ENCODE data around the gene FAM180B. TPM values are rescaled to one million over a fixed set of nuclear protein-coding genes. Genes with fewer than 3 reads are reported as not detected.
"Not testable (repeated sequence)": the region's sequence is repeated elsewhere in the genome, so short reads cannot be mapped to it uniquely, and the experiment has no call there.

FAM180B gene
- total and polyA plus RNA-seq, 2 of the 8 experiments (the other 6 are each of a cell fraction or from before 2014, with no cell fraction given), result 0.09 TPM; not detected in 1

GRCh38 chr11:47557004-47557403, 29.5 kb upstream of the FAM180B start:
- not testable (repeated sequence) for H3K79me1 ChIP-seq (ENCODE audit: low read depth, low read length); H2BK120ac ChIP-seq (replicated peaks; ENCODE audit: low read depth, low read length); H3K27me3 ChIP-seq (replicated peaks in 1 of 4; ENCODE audit: control insufficient read depth in 3 of 4, extremely low read depth in 1 of 4, insufficient read depth in 3 of 4, low read length in 3 of 4); H3K23me2 ChIP-seq (ENCODE audit: low read depth, low read length); H3K18ac ChIP-seq (ENCODE audit: extremely low read depth, low read length); H3K14ac ChIP-seq (ENCODE audit: insufficient read length); H3K9ac ChIP-seq (replicated peaks in 1 of 4; ENCODE audit: extremely low read depth in 1 of 4, low read depth in 3 of 4, low read length in 3 of 4); H3K4me2 ChIP-seq (ENCODE audit: insufficient read depth in 1 of 2, low read depth in 2 of 2, low read length in 2 of 2); H3K56ac ChIP-seq (replicated peaks; ENCODE audit: insufficient read length, low read depth, low read length); H3K23ac ChIP-seq (ENCODE audit: insufficient read length); H2AK5ac ChIP-seq (ENCODE audit: low read depth, low read length); H3K4ac ChIP-seq (replicated peaks; ENCODE audit: insufficient read length, low read depth, low read length); FAIRE-seq; H2BK12ac ChIP-seq (ENCODE audit: low read depth, low read length); H2AFZ ChIP-seq (ENCODE audit: low read length); H4K8ac ChIP-seq (ENCODE audit: extremely low read depth, insufficient read depth, low read length); H4K5ac ChIP-seq (ENCODE audit: insufficient read length, low read depth, low read length); H3K36me3 ChIP-seq (ENCODE audit: control insufficient read depth in 2 of 4, insufficient read depth in 4 of 4, low read length in 3 of 4); H3K27ac ChIP-seq (ENCODE audit: low read depth, low read length); H4K91ac ChIP-seq (replicated peaks; ENCODE audit: insufficient read length, low read length); H3K4me1 ChIP-seq (replicated peaks in 1 of 4; ENCODE audit: control insufficient read depth in 3 of 4, insufficient read depth in 4 of 4, low read length in 3 of 4); DNase-seq (ENCODE audit: low read depth in 1 of 2, low spot score in 2 of 2); H3K4me3 ChIP-seq (ENCODE audit: extremely low read depth in 1 of 4, insufficient read depth in 2 of 4, low read depth in 3 of 4, low read length in 4 of 4); H4K20me1 ChIP-seq (replicated peaks in 1 of 2; ENCODE audit: control insufficient read depth in 1 of 2, insufficient read depth in 2 of 2, low read length in 2 of 2); H2BK20ac ChIP-seq (ENCODE audit: low read length); H3K79me2 ChIP-seq (ENCODE audit: control insufficient read depth in 1 of 2, insufficient read depth in 2 of 2, low read length in 2 of 2); H3K9me3 ChIP-seq (ENCODE audit: insufficient read depth in 2 of 2, low read depth in 1 of 2, low read length in 1 of 2); H2BK15ac ChIP-seq (ENCODE audit: low read length); H2BK5ac ChIP-seq (ENCODE audit: low read depth, low read length)
- ChIA-PET POLR2A (ENCODE audit: partially characterized antibody) (interaction anchor here (0.7 to 3.3 kb wide), 2 partner anchors 8 to 22 kb away, joined by 3 to 24 read pairs; partner anchors contain the start of gene PTPMT1), CTCF (ENCODE audit: partially characterized antibody) (interaction anchor here (0.7 to 0.9 kb wide), 2 partner anchors 12 to 14 kb away, joined by 3 to 4 read pairs; no protein-coding TSS in a partner anchor)
- 93% methylated on average over 12 of the region's 12 CpGs; no CpG with 5 or more reads in 1 of the 2 experiments for WGBS, 2 experiments (ENCODE audit: extremely low coverage in 1 of 2, insufficient coverage in 1 of 2, insufficient read length in 1 of 2, insufficient replicate concordance in 2 of 2, low coverage in 1 of 2, low lambda C conversion rate in 2 of 2, missing lambda C conversion rate in 1 of 2)
